H7 (cell line): Measurements from ENCODE around the gene PARD6G. TPM values are rescaled to one million over a fixed set of nuclear protein-coding genes. Genes with fewer than 3 reads are reported as not detected.
A peak's percentile ranks its signal among the peaks of the same experiment; 100 is the strongest.

Source experiments
- DNase-seq: peaks from one replicate; pipeline ENCODE4 v3.0.0; 2012
- H3K27me3 ChIP-seq: 2 replicates; pipeline ENCODE4 v1.6.0; 2011; ENCODE audit warnings: mild to moderate bottlenecking, low read length; ENCODE audit not compliant: control insufficient read depth, insufficient read depth
- H3K36me3 ChIP-seq: replicated peaks from 2 replicates; pipeline ENCODE4 v1.5.1; 2011; ENCODE audit warnings: low read length; ENCODE audit not compliant: control insufficient read depth, insufficient read depth
- H3K4me3 ChIP-seq: 2 replicates; pipeline ENCODE4 v1.5.1; 2011; ENCODE audit warnings: low read depth, mild to moderate bottlenecking, control low read depth, low read length, moderate library complexity; ENCODE audit not compliant: insufficient read depth
- total RNA-seq: library from RNA; depleted of rRNA; stranded (reverse); fragments of >200 nt; shearing (Covaris generic); gene quantifications from 2 replicates; pipeline ENCODE4 v1.2.3, GENCODE V29; 2014

The PARD6G gene
- total RNA-seq, 1 experiment from 2014 or later, result 6.3 TPM

- no peak for DNase-seq
- H3K27me3 ChIP-seq, result no peaks in the 10 kb centered on the region
- no peaks in the 10 kb centered on the region for H3K36me3 ChIP-seq
- H3K4me3 ChIP-seq, result no peak overlapping the region
Measured at GRCh38 chr18:80180778-80181564, 66.3 kb downstream of the PARD6G start.

DNA sequence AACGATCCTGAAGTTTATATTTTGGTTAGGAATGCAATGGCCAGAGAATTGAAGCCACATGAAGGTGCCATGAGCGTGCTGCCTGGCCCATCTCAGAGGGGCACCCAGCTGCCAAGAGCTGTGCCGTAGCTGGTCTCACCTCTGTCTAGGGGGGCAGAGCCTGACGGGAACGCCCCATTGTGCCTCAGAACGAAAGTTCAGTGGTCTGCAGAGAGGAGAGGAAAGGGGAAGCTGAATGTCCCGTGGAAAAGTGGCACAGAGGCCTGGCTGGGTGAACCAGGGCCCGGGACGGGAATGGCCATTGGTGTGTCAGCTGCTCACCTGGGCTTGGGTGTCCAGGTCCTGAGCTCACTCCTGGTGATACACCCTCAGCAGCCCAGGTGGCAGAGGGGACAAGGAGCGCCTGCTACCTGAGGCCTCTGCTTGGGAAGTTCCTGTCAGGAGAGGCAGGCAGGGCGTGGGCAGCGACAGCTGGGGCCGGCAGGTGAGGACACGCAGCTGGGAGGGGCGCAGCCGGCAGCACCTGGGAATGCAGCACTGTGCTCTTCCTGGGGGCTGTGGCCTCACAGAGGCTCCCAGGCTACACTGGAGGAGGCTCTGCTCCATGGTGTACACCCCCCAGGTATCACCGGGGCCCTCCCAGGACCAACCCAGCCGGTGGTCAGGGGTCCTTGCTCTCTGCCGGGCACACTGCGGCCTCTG lies 67.3 kb downstream of the PARD6G start:
- no peaks in the 10 kb centered on the region for H3K27me3 ChIP-seq
- no peak overlapping the region for H3K4me3 ChIP-seq
- H3K36me3 ChIP-seq, result no peaks in the 10 kb centered on the region
- peak; percentile 53 for DNase-seq

GRCh38 chr18:80178935-80179818 lies 68.1 kb downstream of the PARD6G start:
- Histone ChIP-seq H3K36me3 (no peaks in the 10 kb centered on the region), H3K4me3 (no peak overlapping the region), H3K27me3 (no peaks in the 10 kb centered on the region)
- DNase-seq, result no peak

- DNase-seq, result no peak
- Histone ChIP-seq H3K4me3 (no peak overlapping the region), H3K27me3 (no peaks in the 10 kb centered on the region), H3K36me3 (no peaks in the 10 kb centered on the region)
Measured at GRCh38 chr18:80177128-80177527, 70.2 kb downstream of the PARD6G start.

- Histone ChIP-seq H3K4me3 (no peak overlapping the region), H3K36me3 (no peaks in the 10 kb centered on the region), H3K27me3 (no peaks in the 10 kb centered on the region)
- DNase-seq, result no peak
Measured at GRCh38 chr18:80176334-80177073, 70.8 kb downstream of the PARD6G start.

DNA sequence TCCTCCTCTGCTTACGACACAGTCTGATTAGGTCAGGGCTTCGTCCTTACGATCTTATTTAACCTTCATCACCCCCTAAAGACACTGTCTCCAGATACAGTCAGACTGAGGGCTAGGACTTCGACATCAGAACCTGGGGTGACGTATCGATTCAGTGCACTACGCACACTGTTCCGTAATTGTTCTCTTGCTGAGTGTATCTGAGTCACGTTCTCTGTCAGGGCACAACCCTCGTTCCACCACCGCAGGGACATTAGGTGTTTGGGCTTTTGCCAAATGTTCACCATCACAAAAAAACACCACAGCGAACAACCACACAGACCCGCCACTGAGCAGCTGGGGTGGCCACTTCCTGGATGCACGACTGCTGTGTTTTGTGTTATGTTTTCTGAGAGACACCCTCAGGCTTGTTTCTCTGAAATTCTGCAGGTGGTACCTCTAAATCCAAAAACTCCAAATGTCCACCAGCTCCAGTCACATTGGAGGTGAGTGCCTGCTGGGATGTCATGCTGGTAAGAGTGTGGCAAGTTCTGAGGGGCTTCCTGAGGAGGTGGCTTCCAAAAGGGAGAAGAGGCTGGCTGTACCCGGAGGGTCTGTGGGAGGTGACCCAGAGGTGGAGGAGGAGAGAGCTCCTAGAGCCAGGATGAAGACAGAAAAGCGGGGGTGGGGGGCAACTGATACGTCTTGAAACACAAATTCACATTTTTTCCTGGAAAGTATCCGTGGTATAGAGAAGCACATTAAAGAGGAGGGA lies 71.7 kb downstream of the PARD6G start:
- H3K36me3 ChIP-seq, result no peaks in the 10 kb centered on the region
- no peaks in the 10 kb centered on the region for H3K27me3 ChIP-seq
- DNase-seq, result no peak
- no peak overlapping the region for H3K4me3 ChIP-seq

DNA sequence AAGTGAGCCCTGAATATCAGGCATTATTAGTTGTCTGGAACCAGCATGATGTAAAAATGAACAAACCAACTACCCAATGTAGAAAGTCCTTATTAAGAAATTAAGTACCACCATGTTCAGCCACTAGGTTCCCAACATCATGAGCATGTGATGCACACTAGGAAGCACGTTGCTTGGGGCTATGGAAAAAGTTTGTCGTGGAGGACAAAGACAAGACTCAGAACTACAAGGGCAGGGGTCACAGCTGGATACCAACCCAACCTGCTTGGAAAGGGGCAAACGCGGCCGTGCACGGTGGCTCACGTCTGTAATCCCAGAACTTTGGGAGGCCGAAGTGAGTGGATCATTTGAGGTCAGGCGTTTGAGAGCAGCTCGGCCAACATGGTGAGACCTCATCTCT lies 74.3 kb downstream of the PARD6G start:
- no peak for DNase-seq
- H3K27me3 ChIP-seq, result no peaks in the 10 kb centered on the region
- H3K36me3 ChIP-seq, result no peaks in the 10 kb centered on the region
- no peak overlapping the region for H3K4me3 ChIP-seq

DNA sequence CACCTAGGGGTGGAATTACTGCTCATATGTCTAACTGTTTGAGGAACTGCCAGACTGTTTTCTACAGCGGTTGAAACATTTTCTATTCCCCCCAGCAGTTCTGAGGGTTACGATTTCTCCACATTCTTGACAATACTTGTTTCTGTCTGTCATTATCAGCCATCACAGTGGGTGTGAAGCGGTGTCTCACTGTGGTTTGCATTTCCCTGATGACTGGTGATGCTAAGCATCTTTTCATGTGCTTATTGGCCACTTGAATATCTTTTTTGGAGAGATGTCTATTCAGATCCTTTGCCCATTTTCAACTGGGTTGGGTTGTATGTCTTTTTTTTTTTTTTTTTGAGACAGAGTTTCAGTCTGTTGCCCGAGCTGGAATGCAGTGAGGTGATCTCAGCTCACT lies 75.3 kb downstream of the PARD6G start:
- Histone ChIP-seq H3K4me3 (no peak overlapping the region), H3K27me3 (no peaks in the 10 kb centered on the region), H3K36me3 (no peaks in the 10 kb centered on the region)
- no peak for DNase-seq

DNA sequence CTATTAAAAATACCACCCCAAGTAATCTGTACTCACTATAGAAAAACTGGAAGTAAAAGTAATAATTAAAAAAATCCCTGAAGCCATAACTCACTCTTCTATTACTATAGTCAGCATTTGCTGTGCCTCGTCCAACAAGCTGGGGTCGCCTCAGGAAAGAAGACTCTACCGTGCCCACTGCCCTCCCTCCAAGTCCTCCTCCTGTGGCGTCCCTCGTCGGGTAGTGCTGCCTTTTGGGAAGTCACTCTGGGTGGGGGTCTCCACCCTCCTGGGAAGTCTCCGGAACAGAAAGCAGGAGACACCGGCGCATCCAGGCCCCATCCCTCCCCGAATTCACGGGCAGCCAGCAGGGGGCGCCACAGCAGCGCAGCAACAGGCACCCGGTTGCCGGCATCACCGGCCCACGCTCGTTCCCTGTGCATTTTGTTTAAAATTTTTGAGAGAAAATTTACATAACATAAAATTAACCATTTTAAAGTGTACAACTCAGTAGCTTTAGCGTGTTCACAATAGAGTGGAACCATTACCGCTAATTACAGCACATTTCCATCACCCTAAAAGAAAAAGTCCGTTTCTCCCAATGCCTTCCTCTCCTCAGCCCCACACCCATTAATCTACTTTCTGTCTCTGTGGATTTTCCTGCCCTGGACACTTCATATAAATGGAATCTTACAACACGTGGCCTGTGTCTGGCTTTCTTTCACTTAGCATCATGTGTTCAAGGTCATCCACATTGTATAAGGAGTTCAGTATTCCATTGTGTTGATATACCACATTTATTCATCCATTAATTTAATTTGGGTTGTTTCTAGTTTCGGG lies 76.1 kb downstream of the PARD6G start:
- Histone ChIP-seq H3K27me3 (no peaks in the 10 kb centered on the region), H3K36me3 (no peaks in the 10 kb centered on the region), H3K4me3 (no peak overlapping the region)
- peak; percentile 96 for DNase-seq

DNA sequence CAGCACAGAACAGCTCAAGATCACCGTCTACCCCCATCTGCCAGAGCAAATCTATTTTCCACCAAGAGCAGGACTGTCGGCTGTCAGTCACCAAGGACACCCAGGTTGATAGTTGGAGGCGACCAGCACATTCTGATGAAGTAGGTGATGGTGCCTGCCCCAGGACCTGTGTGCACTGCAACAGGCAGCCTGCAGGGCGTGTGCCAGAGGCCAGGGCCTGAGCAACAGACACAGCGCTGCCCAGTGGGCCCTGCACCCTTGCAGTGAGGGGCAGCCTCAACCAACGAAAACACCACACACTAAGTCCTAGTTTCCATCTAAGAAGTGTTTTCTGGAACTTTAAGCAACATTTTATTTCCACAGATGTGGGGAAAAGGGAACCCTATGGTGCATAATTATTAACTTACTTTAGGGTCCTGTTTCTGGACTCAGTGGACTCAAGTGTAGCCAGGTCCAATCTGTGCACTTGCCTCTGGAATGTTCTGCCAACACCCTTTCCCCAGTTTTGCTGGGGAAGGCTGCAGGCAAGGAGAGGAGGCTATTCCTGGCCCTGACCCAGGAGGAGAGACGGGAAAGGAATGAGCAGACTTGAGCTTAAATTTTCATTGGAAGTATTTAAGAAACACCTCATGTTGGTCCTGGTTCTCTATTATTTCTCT lies 76.8 kb downstream of the PARD6G start:
- DNase-seq, result no peak
- Histone ChIP-seq H3K4me3 (no peak overlapping the region), H3K36me3 (no peaks in the 10 kb centered on the region), H3K27me3 (no peaks in the 10 kb centered on the region)

DNA sequence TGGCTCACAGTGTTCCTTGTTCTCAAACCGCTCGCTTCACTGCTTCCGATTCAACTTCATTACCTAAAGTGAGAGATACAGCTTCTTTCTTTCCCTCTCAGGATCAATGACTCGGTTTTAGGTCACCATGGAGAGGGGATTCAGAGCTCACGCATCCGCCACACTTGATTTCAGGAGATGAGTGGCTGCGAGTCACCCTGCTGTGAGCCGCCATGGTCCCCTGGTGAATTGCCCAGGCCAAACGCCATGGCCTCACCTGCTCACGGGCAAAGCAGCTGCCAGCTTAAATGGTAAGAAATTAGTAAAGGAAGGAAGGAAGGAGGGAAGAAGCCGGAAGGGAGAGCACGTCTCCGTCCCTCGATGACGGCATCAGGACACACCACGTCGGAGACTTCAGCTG lies 77.7 kb downstream of the PARD6G start:
- H3K4me3 ChIP-seq, result no peak overlapping the region
- DNase-seq, result peak; percentile 32
- H3K27me3 ChIP-seq, result no peaks in the 10 kb centered on the region
- H3K36me3 ChIP-seq, result no peaks in the 10 kb centered on the region

DNA sequence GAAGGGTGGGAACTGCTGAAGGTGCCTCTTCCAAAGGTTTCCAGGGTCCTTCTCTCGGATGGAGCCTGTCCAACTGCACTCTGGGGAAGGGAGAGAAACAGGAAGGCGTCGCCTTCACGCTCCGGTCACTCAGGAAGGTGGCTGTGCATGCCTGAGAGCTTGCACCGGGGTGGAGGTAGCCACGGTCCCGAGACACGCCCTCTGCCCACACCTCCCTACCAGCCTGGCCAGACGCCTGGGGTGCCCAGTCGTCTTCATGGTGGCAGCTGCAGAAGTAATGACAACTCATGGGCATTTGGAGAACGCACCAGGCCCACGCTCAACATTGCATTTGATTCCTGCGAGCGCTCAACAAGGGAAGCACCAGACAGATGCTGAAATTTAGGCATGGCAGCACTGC lies 78.3 kb downstream of the PARD6G start:
- no peaks in the 10 kb centered on the region for H3K36me3 ChIP-seq
- no peaks in the 10 kb centered on the region for H3K27me3 ChIP-seq
- H3K4me3 ChIP-seq, result no peak overlapping the region
- DNase-seq, result peak; percentile 36

- no peaks in the 10 kb centered on the region for H3K27me3 ChIP-seq
- no peak for DNase-seq
- no peaks in the 10 kb centered on the region for H3K36me3 ChIP-seq
- no peak overlapping the region for H3K4me3 ChIP-seq
Measured at GRCh38 chr18:80168346-80168745, 79.0 kb downstream of the PARD6G start.
